Right ventricle myocardium superior (tissue), 1 donor: ENCODE results near the gene GDF2. TPM values are rescaled to one million over a fixed set of nuclear protein-coding genes. Genes with fewer than 3 reads are reported as not detected.

ENCODE experiments used
- ATAC-seq: fragments of 200-7000 bp; cut with Tn5 transposase; one replicate; pipeline ENCODE4 v1.9.1; 2020; ENCODE audit warnings: mild to moderate bottlenecking; ENCODE audit not compliant: poor library complexity
- DNase-seq: peaks from one replicate; pipeline ENCODE4 v3.0.0-alpha.2; 2020
- intact Hi-C: fragments of 100-400 bp; cut with DNase I; formaldehyde crosslinking; loops from one replicate; pipeline ENCODE4 v1.11.2; 2022
- total RNA-seq: library from RNA; stranded (reverse); fragmentation: NEBNext Ultra II Directional; extraction: Animal tissue kit (Norgen Biotek cat#: 25700); gene quantifications from one replicate; pipeline ENCODE4 v1.2.1, GENCODE V29; 2021
- donor health status: DM: no; HTN: yes; CAD: no; lungs with severe emphysema.

Gene GDF2
- total RNA-seq, 1 donor from 2014 or later = not detected

GRCh38 chr10:47371629-47372485, 49.6 kb downstream of the GDF2 start:
- ATAC-seq = no peak
- no peak for DNase-seq
- intact Hi-C loops = no loop called here

DNA sequence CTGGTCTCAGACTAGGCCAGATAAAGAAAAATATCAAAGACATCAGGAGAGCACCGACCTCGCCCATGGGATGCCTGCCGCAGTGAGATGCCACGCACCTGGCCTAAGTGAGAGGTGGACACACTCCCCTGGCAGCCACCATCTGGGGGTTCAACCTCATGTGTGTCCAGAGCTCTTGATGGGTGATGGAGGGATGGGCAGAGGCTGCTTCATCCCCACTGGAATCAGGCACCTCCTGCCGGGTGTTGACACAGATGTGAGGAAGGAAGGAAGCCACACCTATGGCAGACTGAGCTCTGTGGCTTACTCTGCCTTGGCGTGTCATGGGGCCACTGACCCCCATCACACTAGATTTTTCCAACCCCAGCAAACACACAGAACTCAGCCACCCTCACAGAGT, 50.5 kb downstream of the GDF2 start:
- intact Hi-C loops = no loop called here
- DNase-seq (no peak), ATAC-seq (no peak)

- intact Hi-C loops = no loop called here
- ATAC-seq (no peak), DNase-seq (no peak)
Measured at GRCh38 chr10:47374611-47375536, 52.6 kb downstream of the GDF2 start.

- ATAC-seq (no peak), DNase-seq (no peak)
- intact Hi-C loops = no loop called here
Measured at GRCh38 chr10:47376522-47377220, 54.4 kb downstream of the GDF2 start.

Other genes with a start within 250 kb of the GDF2 start
- gene GDF10, start 22.3 kb upstream of the GDF2 start, total RNA-seq = 0.11 TPM
- not detected for gene RBP3, start 25.9 kb downstream of the GDF2 start, total RNA-seq
- gene ZNF488, start 61.8 kb downstream of the GDF2 start, total RNA-seq = not detected
- 0.24 TPM for gene ANXA8, start 161.7 kb downstream of the GDF2 start, total RNA-seq
- not detected for gene FAM25G, start 169.2 kb downstream of the GDF2 start, total RNA-seq
- gene AGAP9, start 201.2 kb downstream of the GDF2 start, total RNA-seq = 1.3 TPM